Measurements from ENCODE around the gene MRPL40.

The MRPL40 gene

GRCh38 chr22:19463491-19464469 lies 31.4 kb downstream of the MRPL40 start:
- no peak for DNase-seq

- DNase-seq, result no peak
Observed at GRCh38 chr22:19464546-19464945, 32.2 kb downstream of the MRPL40 start.

- no peak for DNase-seq
Observed at GRCh38 chr22:19464975-19465374, 32.6 kb downstream of the MRPL40 start.

- DNase-seq, result peak; percentile 51
Observed at GRCh38 chr22:19466126-19466716, 33.9 kb downstream of the MRPL40 start.

GRCh38 chr22:19466848-19467752 lies 34.8 kb downstream of the MRPL40 start:
- DNase-seq, result no peak

- DNase-seq, result no peak
Observed at GRCh38 chr22:19467912-19468311, 35.6 kb downstream of the MRPL40 start.

GRCh38 chr22:19469421-19469820 lies 37.1 kb downstream of the MRPL40 start:
- DNase-seq, result no peak

- DNase-seq, result no peak
Observed at GRCh38 chr22:19470010-19470409, 37.7 kb downstream of the MRPL40 start.

GRCh38 chr22:19471572-19471971 lies 39.2 kb downstream of the MRPL40 start:
- no peak for DNase-seq

- no peak for DNase-seq
Observed at GRCh38 chr22:19472233-19472632, 39.9 kb downstream of the MRPL40 start.

- DNase-seq, result no peak
Observed at GRCh38 chr22:19473578-19473977, 41.2 kb downstream of the MRPL40 start.

- no peak for DNase-seq
Observed at GRCh38 chr22:19476023-19476422, 43.7 kb downstream of the MRPL40 start.

GRCh38 chr22:19477321-19478044 lies 45.1 kb downstream of the MRPL40 start:
- peak; percentile 25 for DNase-seq

GRCh38 chr22:19478045-19478900 lies 45.9 kb downstream of the MRPL40 start:
- DNase-seq, result no peak

- peak; percentile 82 for DNase-seq
Observed at GRCh38 chr22:19478901-19479354, 46.6 kb downstream of the MRPL40 start, which contains the start of gene UFD1. Gene UFD1 (minus strand): TSS chr22:19479193. CDS start chr22:19479085, 108 bp downstream.

- peak; percentile 95 for DNase-seq
Observed at GRCh38 chr22:19479355-19480172, 47.2 kb downstream of the MRPL40 start, which contains the start of gene CDC45. Gene CDC45 (plus strand): TSS chr22:19479920. CDS start chr22:19479969, 49 bp downstream.

- DNase-seq, result no peak
Observed at GRCh38 chr22:19480173-19480568, 47.8 kb downstream of the MRPL40 start.

- no peak for DNase-seq
Observed at GRCh38 chr22:19480789-19481188, 48.4 kb downstream of the MRPL40 start.

- no peak for DNase-seq
Observed at GRCh38 chr22:19482297-19482696, 50.0 kb downstream of the MRPL40 start.
